H1 (cell line): Measurements from ENCODE around the gene TAS2R50. TPM values are rescaled to one million over a fixed set of nuclear protein-coding genes. Genes with fewer than 3 reads are reported as not detected.

Experiments used
- CHD1 ChIP-seq: IDR thresholded peaks from 2 replicates; pipeline ENCODE4 v1.6.1; 2012; ENCODE audit warnings: low read depth, low read length, improper control_type of control experiment
- EZH2 ChIP-seq: fragments of 200-600 bp; sonication (generic); IDR thresholded peaks from 2 replicates; pipeline ENCODE4 v1.7.1; 2012; ENCODE audit warnings: low read depth, mild to moderate bottlenecking, moderate library complexity, low read length, inconsistent platforms; ENCODE audit not compliant: severe bottlenecking
- GABPA ChIP-seq: IDR thresholded peaks from 2 replicates; pipeline ENCODE4 v1.6.1; 2011; ENCODE audit warnings: mild to moderate bottlenecking, low read length, moderate library complexity, borderline replicate concordance; ENCODE audit not compliant: insufficient read depth
- HDAC2 ChIP-seq, 2 experiments: fragments of 300-600 bp in 1 of 2; sonication (generic) in 1 of 2; IDR thresholded peaks; 2 replicates each; pipeline ENCODE4 v1.6.1; 2011 to 2012; ENCODE audit warnings: low read depth in 2 of 2, low read length in 2 of 2, mild to moderate bottlenecking in 2 of 2, moderate library complexity in 2 of 2, borderline replicate concordance in 1 of 2, inconsistent platforms in 1 of 2
- SIN3A ChIP-seq, 2 experiments: IDR thresholded peaks in 1 of 2; conservative IDR thresholded peaks in 1 of 2; 2 replicates each; pipeline ENCODE4 v1.6.1; 2011 to 2012; ENCODE audit warnings: low read length in 2 of 2, improper control_type of control experiment in 1 of 2, low read depth in 1 of 2, mild to moderate bottlenecking in 1 of 2
- SIRT6 ChIP-seq: IDR thresholded peaks from one replicate; pipeline ENCODE4 v1.7.1; 2012; ENCODE audit warnings: low read length, inconsistent platforms
- SRF ChIP-seq: IDR thresholded peaks from 2 replicates; pipeline ENCODE4 v1.6.1; 2011; ENCODE audit warnings: mild to moderate bottlenecking, low read depth, low read length, moderate library complexity
- polyA plus RNA-seq, 7 experiments: library from polyadenylated mRNA; depleted of rRNA in 3 of 7; stranded (reverse) in 5 of 7; unstranded in 2 of 7; fragments of >200 nt in 5 of 7; fragments of 200-250 nt in 2 of 7; gene quantifications; 1 replicate in 5 of 7; 2 replicates in 1 of 7; 4 replicates in 1 of 7; pipeline versions ENCODE4 v1.2.1 to v1.2.3, GENCODE V29; 2011 to 2013; ENCODE audit warnings: missing spikeins in 2 of 7, mixed read lengths in 2 of 7
- total RNA-seq: library from RNA; stranded (reverse); fragmentation: NEBNext Ultra II Directional; extraction: Animal tissue kit (Norgen Biotek cat#: 25700); gene quantifications from 2 replicates; pipeline ENCODE4 v1.2.1, GENCODE V29; 2021

The TAS2R50 gene
- total and polyA plus RNA-seq, 2 of the 8 experiments (the other 6 are each of a cell fraction or from before 2014, with no cell fraction given) = 0.11 to 0.50 TPM

- TF ChIP-seq EZH2 = no peak
- TF ChIP-seq SRF = no peak
- TF ChIP-seq CHD1 = no peak
- TF ChIP-seq HDAC2 (IDR thresholded peaks at IDR 0.05; ENCODE audit: borderline replicate concordance in 1 of 2, low read depth in 2 of 2, low read length in 2 of 2) = no peak
- no peak for TF ChIP-seq SIRT6
- no peak for TF ChIP-seq GABPA
- no peak for TF ChIP-seq SIN3A (conservative IDR thresholded peaks at IDR 0.05 in 1 of 2, IDR thresholded peaks at IDR 0.05 in 1 of 2; ENCODE audit: low read depth in 1 of 2, low read length in 2 of 2)
- TF ChIP-seq, all 59 proteins: peak for 0
These were observed 17.8 kb downstream of the TAS2R50 start (continued) for GRCh38 chr12:10968765-10969456.
